Urinary bladder (tissue), 4 donors: ENCODE results near the gene HOXA7. TPM values are rescaled to one million over a fixed set of nuclear protein-coding genes. Genes with fewer than 3 reads are reported as not detected.

Experiments used
- DNase-seq: peaks from one replicate; pipeline ENCODE4 v3.0.0-alpha.2; 2015; ENCODE audit errors: extremely low spot score
- H3K27ac ChIP-seq: one replicate; pipeline ENCODE4 v1.5.1; 2013; ENCODE audit warnings: low read depth, mild to moderate bottlenecking, moderate library complexity
- H3K36me3 ChIP-seq: one replicate; pipeline ENCODE4 v1.6.1; 2013; ENCODE audit warnings: mild to moderate bottlenecking, moderate library complexity; ENCODE audit not compliant: insufficient read depth
- H3K4me1 ChIP-seq: one replicate; pipeline ENCODE4 v1.6.1; 2013; ENCODE audit warnings: mild to moderate bottlenecking, moderate library complexity; ENCODE audit not compliant: insufficient read depth
- H3K4me3 ChIP-seq: one replicate; pipeline ENCODE4 v1.5.1; 2013; ENCODE audit warnings: low read depth, low read length
- WGBS: extraction: QIAGEN DNeasy Blood & Tissue Kit; methylation state at CpG from one replicate; pipeline ENCODE4 v1.1.7; 2013; 5-methylcytosine and 5-hydroxymethylcytosine counted together
- polyA plus RNA-seq: library from polyadenylated mRNA; stranded (reverse); fragments of 200-250 nt; gene quantifications from one replicate; pipeline ENCODE4 v1.2.3, GENCODE V29; 2013
- total RNA-seq: library from RNA; depleted of rRNA; stranded (reverse); fragments of >200 nt; gene quantifications from one replicate; pipeline ENCODE4 v1.2.3, GENCODE V29; 2014
- donor health status: healthy with polysubstance abuse.
- donor health status: healthy.

The HOXA7 gene
- total and polyA plus RNA-seq, 2 donors, result 3.7 to 14.2 TPM

- no peak for DNase-seq
- Histone ChIP-seq H3K27ac (no peak overlapping the region), H3K4me1 (no peaks in the 10 kb centered on the region), H3K4me3 (no peak overlapping the region), H3K36me3 (no peaks in the 10 kb centered on the region)
- WGBS, result 83% methylated on average over 42 of the region's 42 CpGs
These were observed 34.2 kb downstream of the HOXA7 start for GRCh38 chr7:27122077-27122910.

GRCh38 chr7:27121684-27122076, 34.8 kb downstream of the HOXA7 start:
- Histone ChIP-seq H3K36me3 (no peaks in the 10 kb centered on the region), H3K4me1 (no peaks in the 10 kb centered on the region), H3K4me3 (no peak overlapping the region), H3K27ac (no peak overlapping the region)
- WGBS, result 91% methylated on average over 7 of the region's 7 CpGs
- DNase-seq, result no peak

GRCh38 chr7:27119412-27119911, 37.0 kb downstream of the HOXA7 start:
- Histone ChIP-seq H3K27ac (no peak overlapping the region), H3K36me3 (no peaks in the 10 kb centered on the region), H3K4me1 (no peaks in the 10 kb centered on the region), H3K4me3 (no peak overlapping the region)
- WGBS, result 57% methylated on average over 1 of the region's 1 CpG
- DNase-seq, result no peak

DNA sequence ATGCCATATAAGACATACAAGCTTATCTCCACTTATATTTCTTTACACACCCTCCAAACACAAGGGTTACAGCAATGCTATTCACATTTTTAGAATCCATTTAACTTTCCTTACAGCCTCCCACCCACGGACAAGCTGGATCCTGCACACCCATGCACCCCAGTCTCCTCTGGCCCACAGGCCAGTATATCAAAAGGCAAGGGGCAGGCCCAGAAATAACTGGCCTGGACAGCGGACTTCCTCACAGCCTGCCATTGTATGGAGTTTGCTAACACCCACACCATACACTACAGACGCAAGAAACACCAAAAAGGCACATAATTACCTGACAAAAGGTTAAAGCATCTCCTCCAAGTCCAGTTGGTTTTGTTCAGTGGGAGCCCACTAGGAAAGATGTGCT, 37.9 kb downstream of the HOXA7 start:
- no peak for DNase-seq
- no peaks in the 10 kb centered on the region for H3K4me1 ChIP-seq
- H3K36me3 ChIP-seq, result no peaks in the 10 kb centered on the region
- 49% methylated on average over 3 of the region's 3 CpGs for WGBS
- no peak overlapping the region for H3K4me3 ChIP-seq
- peak overlapping the region; percentile 63 for H3K27ac ChIP-seq

DNA sequence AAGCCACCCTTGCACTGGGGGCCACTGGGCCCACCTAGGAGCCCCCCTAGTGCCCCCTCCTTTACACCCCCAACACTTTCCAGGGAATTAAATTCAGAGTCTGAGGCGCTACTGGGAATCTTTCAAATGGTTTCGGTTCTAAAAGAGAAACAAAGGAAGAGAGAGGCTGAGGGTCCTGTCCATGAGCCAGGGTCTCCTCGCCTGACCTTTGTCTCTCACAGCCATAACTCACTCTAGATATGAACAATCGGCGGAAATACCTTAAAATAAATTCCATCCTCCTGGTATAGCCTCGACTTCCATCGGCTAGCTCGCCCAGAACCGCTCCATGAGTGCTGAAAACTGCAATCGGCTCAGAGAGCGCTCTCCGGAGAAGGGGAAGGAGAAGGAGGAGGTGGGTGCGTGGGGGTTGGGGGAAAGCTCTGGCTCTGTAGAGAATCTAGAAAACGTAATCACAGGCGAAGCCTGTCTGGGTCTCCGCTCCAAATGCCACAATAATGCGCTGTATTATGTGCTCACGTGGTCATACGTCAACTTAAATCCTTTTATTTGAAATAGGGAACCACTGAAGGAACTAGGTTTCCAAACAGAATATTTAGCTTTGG, 38.5 kb downstream of the HOXA7 start:
- DNase-seq, result no peak
- Histone ChIP-seq H3K4me1 (no peaks in the 10 kb centered on the region), H3K27ac (no peak overlapping the region), H3K36me3 (no peaks in the 10 kb centered on the region), H3K4me3 (peak overlapping the region; percentile 19)
- 40% methylated on average over 19 of the region's 19 CpGs for WGBS

DNA sequence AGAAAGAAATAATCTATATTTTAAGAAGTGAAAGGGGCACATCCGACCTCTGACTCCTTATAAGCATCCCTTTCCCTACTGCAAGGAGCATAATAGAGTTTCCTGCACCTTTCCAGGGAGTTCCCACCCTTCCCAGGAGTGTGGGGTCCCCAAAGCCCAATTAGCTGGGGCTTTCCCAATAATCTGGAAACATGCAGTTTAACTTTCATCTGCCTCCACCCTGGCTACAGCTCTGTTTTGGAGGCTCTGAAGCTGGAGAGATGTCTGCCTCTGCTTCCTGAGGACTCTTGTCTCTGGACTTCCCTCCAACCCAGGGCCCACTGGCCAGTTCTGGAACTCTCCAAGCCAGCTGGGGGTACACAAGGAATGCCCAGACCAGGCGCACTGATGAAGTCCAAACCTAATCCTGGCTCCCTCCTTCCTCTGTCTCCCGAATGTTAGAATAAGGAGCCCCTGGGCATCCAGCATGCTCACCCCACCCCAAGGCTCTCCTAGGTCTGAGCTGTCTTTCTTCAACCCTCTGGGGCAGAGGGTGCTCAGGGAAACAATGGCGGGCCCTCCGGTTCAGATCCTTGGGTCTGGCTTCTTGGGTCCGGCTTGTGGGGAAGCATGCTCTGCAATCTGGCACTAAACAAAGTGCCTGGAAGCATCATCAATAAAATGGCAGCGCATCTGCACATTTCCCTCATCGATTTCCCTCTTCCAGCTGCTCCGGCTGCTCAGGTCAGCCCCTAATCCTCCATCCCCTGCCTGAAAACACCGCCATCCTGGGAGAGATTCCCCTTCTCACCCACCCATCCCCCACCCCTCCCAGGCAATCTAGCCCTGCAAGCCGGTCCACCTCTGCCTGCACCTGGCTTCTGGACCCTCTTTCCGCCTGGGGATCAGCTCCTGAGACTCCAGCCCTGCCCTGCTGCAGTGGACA, 39.3 kb downstream of the HOXA7 start:
- Histone ChIP-seq H3K4me1 (no peaks in the 10 kb centered on the region), H3K27ac (peak overlapping the region; percentile 44), H3K4me3 (peak overlapping the region; percentile 39), H3K36me3 (no peaks in the 10 kb centered on the region)
- 47% methylated on average over 12 of the region's 12 CpGs for WGBS
- DNase-seq, result no peak

DNA sequence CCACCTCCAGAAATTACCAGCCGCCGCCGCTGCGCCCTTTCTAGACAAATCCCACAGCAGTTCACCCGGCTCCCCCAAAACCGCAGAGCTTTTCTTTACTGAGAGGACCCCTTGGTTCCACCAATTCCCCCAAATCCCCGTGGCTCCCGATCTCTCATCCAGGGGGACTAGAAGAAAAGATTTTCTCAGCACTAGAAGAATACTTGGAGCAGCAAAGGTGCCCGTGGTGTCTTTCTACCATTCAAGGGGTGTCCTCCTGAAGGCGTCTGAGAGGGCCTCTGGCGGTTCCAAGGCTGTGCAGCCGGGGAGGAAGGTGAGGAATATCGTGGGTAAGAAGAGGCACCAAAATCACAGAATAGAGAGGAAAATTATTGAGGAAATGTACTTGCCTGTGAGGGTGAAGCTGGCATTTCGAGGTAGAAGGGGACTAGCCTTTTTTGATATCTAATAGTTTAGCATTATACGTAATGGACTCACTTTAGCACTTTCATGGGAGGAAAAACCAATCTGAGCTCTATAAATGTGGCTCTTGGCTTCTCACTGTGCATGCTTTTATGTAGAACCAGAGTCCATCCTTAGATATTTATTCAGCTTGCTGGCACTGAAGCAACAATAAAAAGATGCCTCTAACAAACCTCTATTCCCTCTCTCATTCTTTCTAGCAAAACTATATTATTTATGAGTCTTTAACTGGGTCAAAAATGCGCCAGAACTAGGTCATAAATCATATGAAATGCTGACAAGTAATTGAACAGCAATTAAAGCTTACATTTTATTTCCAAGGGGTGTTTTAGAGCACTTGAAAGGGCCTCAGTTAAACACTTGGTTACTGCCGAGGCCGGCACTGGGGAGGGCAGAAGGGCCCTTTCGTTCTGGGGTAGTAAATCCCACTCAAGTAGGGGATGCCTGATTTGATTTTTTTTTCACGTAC, 40.2 kb downstream of the HOXA7 start:
- no peak for DNase-seq
- Histone ChIP-seq H3K4me1 (no peaks in the 10 kb centered on the region), H3K36me3 (no peaks in the 10 kb centered on the region), H3K27ac (peak overlapping the region; percentile 75), H3K4me3 (peak overlapping the region; percentile 39)
- 55% methylated on average over 20 of the region's 20 CpGs for WGBS

DNA sequence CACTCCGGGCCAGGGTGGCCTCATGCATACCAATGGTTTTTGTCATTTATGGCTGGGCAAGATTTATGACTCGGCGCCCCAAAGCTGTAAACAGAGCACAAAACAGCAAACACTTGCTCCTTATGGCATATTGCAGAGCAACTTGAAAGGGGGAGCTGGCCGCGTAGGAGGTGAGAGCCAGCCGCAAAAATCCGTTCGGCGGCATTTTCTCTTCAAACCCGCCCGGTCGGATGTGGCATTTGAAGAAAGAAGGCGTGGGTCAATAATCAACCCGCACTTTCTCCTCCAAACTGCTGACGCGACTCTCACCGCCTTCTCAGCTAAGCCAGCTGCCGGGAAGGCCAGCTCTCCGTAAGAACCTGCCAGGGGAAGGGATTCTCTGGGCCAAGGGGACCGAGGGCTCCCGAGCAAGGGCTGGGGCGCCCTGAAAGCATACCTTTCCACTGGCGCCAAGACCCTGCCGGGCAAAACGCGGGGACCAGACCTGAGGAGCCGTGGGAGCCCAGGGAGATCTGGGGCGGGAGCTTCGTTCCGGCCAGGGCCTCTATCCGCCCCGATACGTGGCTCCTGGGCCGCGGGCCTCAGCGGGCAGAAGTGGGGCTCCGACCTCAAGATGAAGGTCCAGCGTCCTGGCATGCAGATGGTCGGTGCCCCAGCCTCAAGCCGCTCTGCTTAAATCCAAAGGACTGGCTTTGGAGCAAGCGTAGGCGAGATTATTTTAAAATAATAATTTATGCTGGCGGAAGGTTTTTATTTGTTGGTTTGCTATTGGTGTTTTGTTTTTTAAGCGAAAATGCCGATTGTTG, 41.1 kb downstream of the HOXA7 start:
- no peaks in the 10 kb centered on the region for H3K4me1 ChIP-seq
- WGBS, result 32% methylated on average over 45 of the region's 45 CpGs
- peak; percentile 86 for DNase-seq
- H3K36me3 ChIP-seq, result no peaks in the 10 kb centered on the region
- peak overlapping the region; percentile 39 for H3K4me3 ChIP-seq
- H3K27ac ChIP-seq, result peak overlapping the region; percentile 64

- H3K27ac ChIP-seq, result no peak overlapping the region
- H3K36me3 ChIP-seq, result no peaks in the 10 kb centered on the region
- 43% methylated on average over 6 of the region's 6 CpGs for WGBS
- no peak for DNase-seq
- peak overlapping the region; percentile 39 for H3K4me3 ChIP-seq
- peaks cover 2% of the 10 kb centered on the region for H3K4me1 ChIP-seq
These were observed 41.6 kb downstream of the HOXA7 start for GRCh38 chr7:27114881-27115220.

- 21% methylated on average over 26 of the region's 26 CpGs for WGBS
These were observed 42.3 kb downstream of the HOXA7 start for GRCh38 chr7:27113991-27114769.

GRCh38 chr7:27112955-27113949, 43.2 kb downstream of the HOXA7 start:
- 12% methylated on average over 56 of the region's 57 CpGs for WGBS
- Histone ChIP-seq H3K36me3 (no peaks in the 10 kb centered on the region), H3K4me1 (peaks cover 2% of the 10 kb centered on the region), H3K4me3 (peak overlapping the region; percentile 61), H3K27ac (peak overlapping the region; percentile 97)
- peak; percentile 80 for DNase-seq

More at GRCh38 chr7:27113991-27114769, 42.3 kb downstream of the HOXA7 start:
- DNase-seq, result no peak
- Histone ChIP-seq H3K27ac (peak overlapping the region; percentile 39), H3K4me3 (peak overlapping the region; percentile 61), H3K36me3 (no peaks in the 10 kb centered on the region), H3K4me1 (peaks cover 2% of the 10 kb centered on the region)
